Tibial artery (tissue), 4 donors: Measurements from ENCODE around the gene PDLIM5.
A peak's percentile ranks its signal among the peaks of the same experiment; 100 is the strongest.

Source experiments
- DNase-seq, 2 donors: peaks; one replicate each; pipeline ENCODE4 v3.0.0-alpha.2; 2019
- H3K27ac ChIP-seq, 2 donors: fragments of 200-600 bp; sonication (generic) in 1 of 2; 1 replicate in 1 of 2; 2 replicates in 1 of 2; pipeline ENCODE4 v1.5.1; 2018 to 2019; ENCODE audit warnings: mild to moderate bottlenecking in 1 of 2
- H3K27me3 ChIP-seq, 2 donors: fragments of 200-600 bp; sonication (generic) in 1 of 2; one replicate each; pipeline versions ENCODE4 v1.5.1 to v1.6.0; 2016 to 2019
- H3K36me3 ChIP-seq, 3 donors: fragments of 200-600 bp; sonication (generic) in 2 of 3; one replicate each; pipeline ENCODE4 v1.5.1; 2016 to 2019; ENCODE audit warnings: mild to moderate bottlenecking in 2 of 3
- H3K4me1 ChIP-seq, 4 donors: fragments of 200-600 bp; sonication (generic) in 2 of 4; 1 replicate in 3 of 4; 2 replicates in 1 of 4; pipeline ENCODE4 v1.5.1; 2016 to 2019
- H3K4me3 ChIP-seq, 2 donors: fragments of 200-600 bp; sonication (generic) in 1 of 2; 1 replicate in 1 of 2; 2 replicates in 1 of 2; pipeline ENCODE4 v1.5.1; 2018 to 2019; ENCODE audit warnings: mild to moderate bottlenecking in 2 of 2
- H3K9me3 ChIP-seq, 3 donors: fragments of 200-600 bp; sonication (generic) in 1 of 3; one replicate each; pipeline ENCODE4 v1.5.1; 2016 to 2019
- CTCF ChIP-seq, 2 experiments: fragments of 200-600 bp in 1 of 2; fragments of 450-650 bp in 1 of 2; IDR thresholded peaks; one replicate each; pipeline ENCODE4 v1.5.1; 2017 to 2019; ENCODE audit warnings: antibody characterized with exemption in 2 of 2, mild to moderate bottlenecking in 1 of 2, moderate library complexity in 1 of 2
- intact Hi-C: fragments of 100-400 bp; cut with DNase I; formaldehyde crosslinking; loops from one replicate; pipeline ENCODE4 v1.15.0; 2023; ENCODE audit warnings: low total_unique reads

The PDLIM5 gene

DNA sequence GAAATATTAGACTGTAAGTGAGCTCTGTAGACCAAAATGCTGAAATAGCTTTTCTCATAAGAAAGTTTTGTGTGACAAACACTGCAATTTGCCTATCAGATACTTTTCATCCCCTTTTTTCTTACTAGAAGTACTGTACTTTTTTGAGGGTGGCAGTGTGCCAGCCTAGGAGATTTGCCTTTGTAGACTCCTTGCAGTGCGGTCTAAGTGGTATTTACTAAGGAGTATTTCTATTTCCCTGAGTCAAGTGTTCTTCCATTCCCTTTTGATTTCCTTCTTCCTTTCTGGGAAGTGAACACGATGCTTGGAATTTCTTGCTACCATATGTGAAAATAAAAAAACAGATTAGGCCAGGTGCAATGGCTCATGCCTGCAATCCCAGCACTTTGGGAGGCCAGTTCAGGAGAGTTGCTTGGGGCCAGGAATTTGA lies 34.6 kb downstream of the PDLIM5 start:
- intact Hi-C loops = no loop called here
- H3K27ac ChIP-seq = peak overlapping the region; percentile 5 to 21
- no peaks in the 10 kb centered on the region for H3K36me3 ChIP-seq
- no peaks in the 10 kb centered on the region for H3K27me3 ChIP-seq
- H3K4me1 ChIP-seq = peaks cover 0 to 96% (median 32%) of the 10 kb centered on the region in 4 donors
- no peaks in the 10 kb centered on the region for H3K9me3 ChIP-seq
- no peak for DNase-seq
- H3K4me3 ChIP-seq = no peak overlapping the region
- no peak for TF ChIP-seq CTCF (IDR thresholded peaks at IDR 0.05)

- no peak for DNase-seq
- Histone ChIP-seq H3K4me3 (no peak overlapping the region), H3K27me3 (no peaks in the 10 kb centered on the region), H3K4me1 (peaks cover 0 to 91% (median 24%) of the 10 kb centered on the region in 4 donors), H3K36me3 (no peaks in the 10 kb centered on the region), H3K9me3 (no peaks in the 10 kb centered on the region), H3K27ac (peak overlapping the region; percentile 27 to 47)
- intact Hi-C loops = no loop called here
- no peak for TF ChIP-seq CTCF (IDR thresholded peaks at IDR 0.05)
Observed at GRCh38 chr4:94488670-94489069, 36.9 kb downstream of the PDLIM5 start.

GRCh38 chr4:94489098-94489497 lies 37.4 kb downstream of the PDLIM5 start:
- peak overlapping the region; percentile 27 to 47 for H3K27ac ChIP-seq
- DNase-seq = no peak

DNA sequence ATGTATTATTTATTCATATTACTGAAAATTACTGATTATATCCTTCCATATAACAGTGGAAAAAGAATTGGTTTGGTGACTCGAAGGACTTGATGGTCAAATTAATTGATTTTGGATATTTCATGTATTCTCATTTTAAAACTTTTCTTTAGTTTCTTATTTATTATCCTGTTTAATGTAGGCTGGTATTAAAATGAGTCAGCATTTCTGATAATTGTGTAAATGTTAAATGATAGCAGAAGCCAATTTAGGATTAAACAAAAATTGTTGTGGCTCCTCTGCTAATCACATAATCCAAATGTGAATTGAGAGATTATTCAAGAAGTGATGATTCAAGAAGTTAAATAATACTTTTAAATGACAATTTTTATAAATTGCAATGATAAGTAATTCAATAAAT lies 38.7 kb downstream of the PDLIM5 start:
- intact Hi-C loops = no loop called here
- no peak overlapping the region for H3K4me3 ChIP-seq
- no peak for TF ChIP-seq CTCF (IDR thresholded peaks at IDR 0.05)
- no peaks in the 10 kb centered on the region for H3K9me3 ChIP-seq
- H3K36me3 ChIP-seq = peaks cover 0 to 3% (median 0%) of the 10 kb centered on the region in 3 donors
- H3K27ac ChIP-seq = peak overlapping the region in 1 of 2 donors; percentile 18
- H3K4me1 ChIP-seq = peaks cover 0 to 78% (median 23%) of the 10 kb centered on the region in 4 donors
- no peaks in the 10 kb centered on the region for H3K27me3 ChIP-seq
- DNase-seq = no peak

More at GRCh38 chr4:94489098-94489497, 37.4 kb downstream of the PDLIM5 start:
- Histone ChIP-seq H3K36me3 (no peaks in the 10 kb centered on the region), H3K4me1 (peaks cover 0 to 91% (median 25%) of the 10 kb centered on the region in 4 donors), H3K9me3 (no peaks in the 10 kb centered on the region), H3K27me3 (no peaks in the 10 kb centered on the region), H3K4me3 (no peak overlapping the region)
- intact Hi-C loops = no loop called here
- no peak for TF ChIP-seq CTCF (IDR thresholded peaks at IDR 0.05)

DNA sequence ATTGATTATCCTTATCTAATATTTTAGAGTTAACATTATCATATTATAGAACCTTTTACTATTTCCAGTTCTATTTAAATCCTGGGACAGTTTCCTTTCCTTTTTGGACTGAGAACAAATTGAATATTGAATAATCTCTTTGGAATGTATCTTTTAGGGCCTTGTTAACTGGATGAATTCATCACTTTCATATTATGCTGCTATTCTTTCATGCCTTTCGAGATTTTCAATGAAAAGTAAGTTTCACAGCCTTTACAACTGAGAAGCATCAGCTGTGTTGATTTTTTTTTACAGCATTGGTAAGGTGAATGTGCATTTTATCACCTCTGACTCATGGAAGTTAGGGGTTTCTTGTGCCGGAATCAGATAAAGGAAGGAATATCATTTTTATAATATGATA lies 39.6 kb downstream of the PDLIM5 start:
- peaks cover 0 to 78% (median 22%) of the 10 kb centered on the region in 4 donors for H3K4me1 ChIP-seq
- H3K27ac ChIP-seq = peak overlapping the region in 1 of 2 donors; percentile 30
- H3K36me3 ChIP-seq = peaks cover 0 to 3% (median 0%) of the 10 kb centered on the region in 3 donors
- H3K9me3 ChIP-seq = no peaks in the 10 kb centered on the region
- H3K27me3 ChIP-seq = no peaks in the 10 kb centered on the region
- no peak for DNase-seq
- intact Hi-C loops = no loop called here
- no peak overlapping the region for H3K4me3 ChIP-seq
- TF ChIP-seq CTCF (IDR thresholded peaks at IDR 0.05) = no peak

GRCh38 chr4:94495408-94495807 lies 43.7 kb downstream of the PDLIM5 start:
- intact Hi-C loops = no loop called here
- Histone ChIP-seq H3K4me1 (peaks cover 0 to 81% (median 24%) of the 10 kb centered on the region in 4 donors), H3K27ac (peak overlapping the region; percentile 4 to 6), H3K9me3 (no peaks in the 10 kb centered on the region), H3K4me3 (no peak overlapping the region), H3K36me3 (peaks cover 0 to 3% (median 0%) of the 10 kb centered on the region in 3 donors), H3K27me3 (no peaks in the 10 kb centered on the region)
- TF ChIP-seq CTCF (IDR thresholded peaks at IDR 0.05) = no peak
- DNase-seq = no peak
